Activated T-helper 2 cell treated with anti-CD3 and anti-CD28 coated beads, Interferon-gamma antibody, Interleukin-2, Interleukin-4, amounts not matched to agents 10 μg/mL and 5 μg/mL and 100 μg/mL, durations not matched to agents 14 hours and 24 hours and 36 hours (primary cell): Measurements from ENCODE around the gene ECSCR. TPM values are rescaled to one million over a fixed set of nuclear protein-coding genes. Genes with fewer than 3 reads are reported as not detected.

Experiments used
- DNase-seq: peaks from one replicate; pipeline ENCODE4 v3.0.0; 2021; ENCODE audit warnings: low spot score
- H3K27ac Mint-ChIP-seq: one replicate; pipeline ENCODE4 v1.8.0; 2021; ENCODE audit warnings: mixed read lengths
- H3K27me3 Mint-ChIP-seq: one replicate; pipeline ENCODE4 v1.8.0; 2021; ENCODE audit warnings: low read depth, mixed read lengths
- H3K36me3 Mint-ChIP-seq: one replicate; pipeline ENCODE4 v1.8.0; 2021; ENCODE audit warnings: low read depth, mixed read lengths
- H3K4me1 Mint-ChIP-seq: one replicate; pipeline ENCODE4 v1.8.0; 2021; ENCODE audit warnings: low read depth, mixed read lengths
- H3K4me3 Mint-ChIP-seq: one replicate; pipeline ENCODE4 v1.8.0; 2021; ENCODE audit warnings: low read depth, mild to moderate bottlenecking, moderate library complexity, mixed read lengths
- H3K9me3 Mint-ChIP-seq: one replicate; pipeline ENCODE4 v1.8.0; 2021; ENCODE audit warnings: mixed read lengths
- intact Hi-C: fragments of 100-400 bp; cut with micrococcal nuclease; formaldehyde crosslinking; loops from one replicate; pipeline ENCODE4 v1.15.1; 2023
- total RNA-seq: library from RNA; stranded (reverse); gene quantifications from 2 replicates; pipeline ENCODE4 v1.2.3, GENCODE V29; 2022

Gene ECSCR
- total RNA-seq, 1 donor from 2014 or later = 1.0 TPM

DNA sequence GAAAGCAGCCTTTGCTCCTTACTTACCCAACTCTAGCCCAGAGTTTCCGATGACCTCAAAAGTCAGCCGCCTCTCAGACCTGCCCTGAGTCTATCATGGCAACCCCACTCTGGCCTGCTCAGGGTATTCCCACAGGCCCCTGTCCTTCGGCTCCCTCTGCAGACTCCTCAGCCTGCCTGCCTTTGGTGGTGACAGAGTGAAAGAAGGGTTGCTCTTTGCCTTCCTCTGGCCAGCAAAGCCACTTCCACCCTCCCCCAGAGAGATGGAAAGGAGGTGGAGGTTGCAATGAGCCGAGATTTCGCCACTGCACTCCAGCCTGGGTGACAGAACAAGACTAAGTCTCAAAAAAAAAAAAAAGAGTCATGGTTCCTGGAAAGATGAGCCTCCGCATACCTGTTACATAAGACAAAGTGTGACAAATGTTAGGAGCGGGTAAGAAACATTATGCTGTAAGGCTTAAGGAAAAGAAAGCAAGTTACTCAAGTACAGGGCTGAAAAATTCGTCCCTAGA lies 5.9 kb upstream of the ECSCR start:
- H3K27me3 Mint-ChIP-seq = no peaks in the 10 kb centered on the region

GRCh38 chr5:139461698-139462097 lies 845 bp downstream of the ECSCR start:
- H3K27ac Mint-ChIP-seq = peak overlapping the region; percentile 46
- H3K36me3 Mint-ChIP-seq = no peaks in the 10 kb centered on the region
- intact Hi-C loops = no loop called here
- peaks cover 41% of the 10 kb centered on the region for H3K4me1 Mint-ChIP-seq
- DNase-seq = no peak
- H3K9me3 Mint-ChIP-seq = no peaks in the 10 kb centered on the region
- no peaks in the 10 kb centered on the region for H3K27me3 Mint-ChIP-seq
- H3K4me3 Mint-ChIP-seq = no peak overlapping the region

More for the DNA sequence above, 5.9 kb upstream of the ECSCR start:
- intact Hi-C loops = no loop called here
- Mint-ChIP-seq H3K36me3 (no peaks in the 10 kb centered on the region), H3K27ac (peak overlapping the region; percentile 20), H3K4me1 (peaks cover 39% of the 10 kb centered on the region), H3K9me3 (no peaks in the 10 kb centered on the region), H3K4me3 (no peak overlapping the region)
- DNase-seq = no peak

DNA sequence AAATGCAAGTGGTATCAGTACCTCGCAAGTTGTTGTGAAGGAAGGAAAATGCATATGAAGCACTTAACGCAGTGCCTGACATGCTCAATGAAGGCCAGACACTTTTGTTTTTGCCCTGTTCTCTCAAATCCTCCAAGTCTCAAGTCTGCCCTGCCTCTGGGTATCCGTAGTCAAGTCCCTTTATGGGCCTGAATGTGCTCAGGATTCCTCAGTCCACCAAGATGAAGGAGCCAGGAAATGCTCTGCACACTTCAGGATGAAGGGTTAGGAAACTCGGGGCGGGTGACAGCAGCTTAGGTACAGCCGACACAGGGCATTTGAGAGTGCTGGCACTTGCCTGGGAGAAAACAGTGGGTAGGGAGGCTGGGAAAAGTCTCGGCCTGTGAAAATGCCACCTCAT lies 1.4 kb downstream of the ECSCR start:
- DNase-seq = no peak
- Mint-ChIP-seq H3K27ac (peak overlapping the region; percentile 19), H3K36me3 (no peaks in the 10 kb centered on the region), H3K4me1 (peaks cover 46% of the 10 kb centered on the region), H3K9me3 (no peaks in the 10 kb centered on the region), H3K27me3 (no peaks in the 10 kb centered on the region), H3K4me3 (no peak overlapping the region)
- intact Hi-C loops = no loop called here

DNA sequence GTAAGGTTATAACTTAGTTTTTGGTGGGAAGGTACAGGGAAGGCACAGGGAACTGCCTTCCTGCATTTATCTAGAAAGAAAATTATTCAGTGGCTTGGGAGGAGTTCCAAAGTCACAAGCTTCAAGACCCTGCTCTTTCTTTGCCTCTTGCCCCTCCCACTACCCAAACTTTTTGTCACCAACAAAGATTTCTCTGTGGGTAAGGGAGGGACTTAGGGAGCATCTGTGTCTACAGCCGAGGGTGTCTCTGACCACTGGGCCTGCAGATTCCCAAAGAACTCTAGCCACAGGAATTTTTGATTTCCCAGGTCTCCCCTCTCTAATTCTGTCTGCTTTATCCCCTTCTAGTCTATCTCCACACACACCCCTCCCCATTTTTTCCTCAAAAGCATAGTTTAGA lies 2.1 kb downstream of the ECSCR start:
- H3K4me1 Mint-ChIP-seq = peaks cover 47% of the 10 kb centered on the region

GRCh38 chr5:139459451-139459934 lies 3.0 kb downstream of the ECSCR start:
- peaks cover 53% of the 10 kb centered on the region for H3K4me1 Mint-ChIP-seq
- no peak for DNase-seq
- intact Hi-C loops = loop anchor here (1.0 to 2.0 kb wide), 4 partner anchors 12 to 69 kb away; partner anchors contain the start of gene DNAJC18
- peak overlapping the region; percentile 99 for H3K27ac Mint-ChIP-seq
- no peaks in the 10 kb centered on the region for H3K27me3 Mint-ChIP-seq
- H3K9me3 Mint-ChIP-seq = no peaks in the 10 kb centered on the region
- H3K36me3 Mint-ChIP-seq = no peaks in the 10 kb centered on the region
- H3K4me3 Mint-ChIP-seq = peak overlapping the region; percentile 72

More for the DNA sequence above, 2.1 kb downstream of the ECSCR start:
- DNase-seq = no peak
- no peaks in the 10 kb centered on the region for H3K27me3 Mint-ChIP-seq
- no peaks in the 10 kb centered on the region for H3K9me3 Mint-ChIP-seq
- intact Hi-C loops = no loop called here
- H3K36me3 Mint-ChIP-seq = no peaks in the 10 kb centered on the region
- H3K4me3 Mint-ChIP-seq = no peak overlapping the region
- H3K27ac Mint-ChIP-seq = peak overlapping the region; percentile 99

- H3K9me3 Mint-ChIP-seq = no peaks in the 10 kb centered on the region
- no peaks in the 10 kb centered on the region for H3K27me3 Mint-ChIP-seq
- H3K27ac Mint-ChIP-seq = peak overlapping the region; percentile 99
- peaks cover 59% of the 10 kb centered on the region for H3K4me1 Mint-ChIP-seq
- peak; percentile 77 for DNase-seq
- H3K36me3 Mint-ChIP-seq = peaks cover 2% of the 10 kb centered on the region
- peak overlapping the region; percentile 72 for H3K4me3 Mint-ChIP-seq
- intact Hi-C loops = loop anchor here (1.0 to 2.0 kb wide), 5 partner anchors 11 to 68 kb away; partner anchors contain the start of genes DNAJC18 and STING1
These were observed 3.7 kb downstream of the ECSCR start for GRCh38 chr5:139458580-139459407.

DNA sequence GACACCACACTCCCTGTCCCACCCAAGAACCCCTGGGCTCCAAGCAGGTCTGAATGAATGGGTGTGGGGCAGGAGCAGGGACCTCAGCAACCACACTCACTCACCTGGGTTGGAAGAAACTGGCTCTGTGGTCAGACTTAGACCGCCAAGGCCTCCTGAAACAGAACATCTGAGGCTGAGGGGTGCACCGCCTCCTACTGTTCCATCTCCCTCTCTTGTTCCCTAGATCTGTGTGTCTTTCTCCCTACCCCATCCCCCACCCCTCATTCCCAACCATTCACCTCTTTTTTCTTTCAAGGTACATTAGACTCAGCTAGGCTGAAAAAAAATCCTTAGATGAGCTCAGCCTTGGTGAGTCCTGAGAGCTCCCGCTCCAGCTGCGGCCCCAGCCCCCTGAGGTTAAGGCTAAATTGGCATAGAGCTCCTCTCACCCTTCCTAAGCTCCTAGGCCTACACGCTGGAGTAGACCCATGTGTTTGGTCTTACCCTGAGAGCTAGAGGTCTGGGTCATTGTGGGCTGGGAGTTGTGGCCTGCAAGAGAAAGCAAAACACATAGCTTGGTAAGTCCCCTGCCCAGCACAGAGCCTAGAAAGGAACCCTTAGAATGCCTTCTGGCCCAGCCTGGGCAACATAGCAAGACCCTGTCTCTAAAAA lies 4.8 kb downstream of the ECSCR start:
- Mint-ChIP-seq H3K9me3 (no peaks in the 10 kb centered on the region), H3K27me3 (no peaks in the 10 kb centered on the region), H3K36me3 (peaks cover 5% of the 10 kb centered on the region), H3K27ac (peak overlapping the region; percentile 99), H3K4me3 (no peak overlapping the region), H3K4me1 (peaks cover 62% of the 10 kb centered on the region)
- no peak for DNase-seq
- intact Hi-C loops = loop anchor here (1.0 to 2.0 kb wide), 2 partner anchors 25 to 67 kb away; partner anchors contain the start of gene STING1

DNA sequence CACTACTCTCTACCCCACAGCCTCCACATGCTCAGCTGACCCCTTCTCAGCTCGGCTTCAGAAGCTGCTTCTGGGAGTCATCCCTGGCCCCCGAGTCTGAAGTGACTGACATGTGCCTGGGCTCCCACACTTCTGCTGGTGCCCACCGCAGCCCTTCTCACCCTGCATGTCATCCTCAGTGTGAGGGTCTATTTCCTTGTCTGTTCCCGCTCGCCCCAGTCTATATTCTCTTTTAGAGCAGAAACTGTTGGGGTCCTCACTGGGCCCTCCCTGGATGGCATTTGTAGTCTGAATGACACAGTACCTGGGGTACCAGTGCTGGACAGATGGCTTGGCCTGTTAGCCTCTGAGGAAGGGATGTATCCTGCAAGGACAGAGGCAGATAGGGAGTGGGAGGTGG lies 5.3 kb downstream of the ECSCR start:
- peaks cover 5% of the 10 kb centered on the region for H3K36me3 Mint-ChIP-seq
- no peaks in the 10 kb centered on the region for H3K27me3 Mint-ChIP-seq
- intact Hi-C loops = no loop called here
- H3K27ac Mint-ChIP-seq = peak overlapping the region; percentile 99
- H3K4me1 Mint-ChIP-seq = peaks cover 62% of the 10 kb centered on the region
- no peaks in the 10 kb centered on the region for H3K9me3 Mint-ChIP-seq
- DNase-seq = no peak
- H3K4me3 Mint-ChIP-seq = no peak overlapping the region

- no peak for DNase-seq
- Mint-ChIP-seq H3K4me3 (no peak overlapping the region), H3K9me3 (no peaks in the 10 kb centered on the region), H3K4me1 (peaks cover 59% of the 10 kb centered on the region), H3K36me3 (peaks cover 5% of the 10 kb centered on the region), H3K27me3 (no peaks in the 10 kb centered on the region), H3K27ac (peak overlapping the region; percentile 99)
- intact Hi-C loops = no loop called here
These were observed 5.8 kb downstream of the ECSCR start for GRCh38 chr5:139456776-139457175.

GRCh38 chr5:139454568-139455290 lies 7.8 kb downstream of the ECSCR start:
- Mint-ChIP-seq H3K27ac (peak overlapping the region; percentile 84), H3K4me3 (no peak overlapping the region), H3K36me3 (peaks cover 5% of the 10 kb centered on the region), H3K27me3 (no peaks in the 10 kb centered on the region), H3K4me1 (peaks cover 44% of the 10 kb centered on the region), H3K9me3 (no peaks in the 10 kb centered on the region)
- DNase-seq = no peak
- intact Hi-C loops = no loop called here

DNA sequence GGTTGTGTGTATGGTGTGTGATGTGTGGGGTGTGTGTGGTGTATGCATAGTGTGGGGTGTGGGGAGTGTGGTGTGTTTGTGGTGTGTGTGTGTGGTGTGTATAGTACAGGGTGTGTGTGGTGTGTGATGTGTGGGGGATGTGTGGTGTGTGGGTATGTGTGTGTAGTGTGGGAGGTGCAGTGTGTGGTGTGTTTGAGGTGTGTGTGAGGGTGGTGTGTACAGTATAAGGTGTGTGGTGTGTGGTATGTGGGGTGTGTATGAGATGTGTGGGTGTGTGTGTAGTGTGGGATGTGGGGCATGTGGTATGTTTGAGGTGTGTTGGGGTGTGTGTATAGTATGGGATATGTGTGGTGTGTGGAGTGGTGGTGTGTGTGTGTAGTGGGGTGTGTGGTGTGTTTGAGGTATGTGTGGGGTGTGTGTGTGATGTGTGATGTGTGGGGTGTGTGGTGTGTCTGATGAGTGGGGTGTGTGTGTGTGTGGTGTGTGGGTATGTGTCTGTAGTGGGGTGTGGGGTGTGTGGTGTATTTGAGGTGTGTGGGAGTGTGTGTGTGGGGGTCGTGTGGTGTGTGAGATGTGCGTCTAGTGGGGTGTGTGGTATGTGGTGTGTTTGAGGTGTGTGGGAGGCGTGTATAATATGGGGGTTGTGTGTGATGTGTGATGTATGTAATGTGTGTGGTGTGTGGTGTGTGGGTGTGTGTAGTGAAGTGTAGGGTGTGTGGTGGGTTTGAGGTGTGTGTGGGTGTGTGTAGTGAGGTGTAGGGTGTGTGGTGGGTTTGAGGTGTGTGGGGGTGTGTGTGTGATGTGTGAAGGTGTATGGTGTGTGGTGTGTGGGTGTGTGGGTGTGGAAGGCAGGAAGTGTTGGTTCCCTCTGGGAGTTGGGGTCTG lies 8.6 kb downstream of the ECSCR start:
- no peaks in the 10 kb centered on the region for H3K27me3 Mint-ChIP-seq
- no peaks in the 10 kb centered on the region for H3K9me3 Mint-ChIP-seq
- H3K27ac Mint-ChIP-seq = peak overlapping the region; percentile 84
- intact Hi-C loops = no loop called here
- H3K4me3 Mint-ChIP-seq = no peak overlapping the region
- peaks cover 7% of the 10 kb centered on the region for H3K36me3 Mint-ChIP-seq
- DNase-seq = no peak
- H3K4me1 Mint-ChIP-seq = peaks cover 38% of the 10 kb centered on the region
